Activated CD4-positive, alpha-beta T cell treated with anti-CD3 and anti-CD28 coated beads, Interleukin-2, amount 50 U/mL, for 24 hours (primary cell): ENCODE data around the gene STAT6.

ENCODE experiments used
- DNase-seq, 2 donors: peaks; one replicate each; pipeline ENCODE4 v3.0.0-alpha.2; 2020; ENCODE audit warnings: low read depth in 1 of 2, low spot score in 1 of 2

The STAT6 gene

GRCh38 chr12:57101892-57102695, 9.1 kb downstream of the STAT6 start:
- DNase-seq: no peak

GRCh38 chr12:57099766-57100165, 11.4 kb downstream of the STAT6 start:
- no peak for DNase-seq

DNA sequence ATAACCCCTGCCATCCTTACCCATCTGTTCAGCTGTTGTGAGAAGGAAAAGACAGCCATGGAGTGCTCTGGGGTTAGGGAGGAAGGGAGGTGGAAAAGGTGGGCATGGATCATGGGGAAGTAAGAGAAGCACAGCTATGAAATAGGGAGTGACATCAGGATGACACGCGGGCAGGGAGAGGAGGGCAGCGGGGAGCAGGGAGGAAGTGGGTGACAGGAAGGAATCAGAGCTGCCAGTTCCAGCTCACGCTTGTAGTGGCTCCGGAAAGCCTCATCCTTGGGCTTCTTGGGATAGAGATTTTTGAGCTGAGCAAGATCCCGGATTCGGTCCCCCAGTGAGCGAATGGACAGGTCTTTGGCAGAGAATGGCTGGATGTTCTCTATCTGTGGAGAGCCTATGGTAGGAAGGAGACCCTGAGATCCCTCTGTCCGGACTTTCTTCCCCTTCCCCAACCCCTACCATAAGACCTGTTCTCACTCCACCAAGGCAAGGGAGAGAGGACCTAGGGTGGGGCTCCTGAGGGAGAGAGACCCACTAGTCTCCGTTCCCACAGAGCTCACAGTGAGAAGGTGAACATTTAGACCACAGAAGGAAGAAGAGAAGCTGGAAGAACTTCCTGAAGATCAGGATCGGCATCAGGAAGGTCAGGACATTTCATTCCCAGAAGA, 12.0 kb downstream of the STAT6 start:
- DNase-seq: no peak

- DNase-seq: no peak
These were observed 12.6 kb downstream of the STAT6 start for GRCh38 chr12:57098546-57098945.

DNA sequence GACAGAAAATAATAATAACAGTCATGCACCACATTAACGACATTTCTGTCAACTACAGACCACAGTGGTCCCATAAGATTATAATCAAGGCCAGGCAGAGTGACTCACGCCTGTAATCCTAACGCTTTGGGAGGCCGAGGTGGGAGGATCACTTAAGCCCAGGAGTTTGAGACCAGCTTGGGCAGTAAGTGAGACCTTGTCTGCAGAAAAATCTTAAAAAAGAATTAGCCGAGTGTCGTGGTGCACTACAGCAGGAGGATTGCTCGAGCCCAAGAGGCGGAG, 13.7 kb downstream of the STAT6 start:
- DNase-seq: no peak

DNA sequence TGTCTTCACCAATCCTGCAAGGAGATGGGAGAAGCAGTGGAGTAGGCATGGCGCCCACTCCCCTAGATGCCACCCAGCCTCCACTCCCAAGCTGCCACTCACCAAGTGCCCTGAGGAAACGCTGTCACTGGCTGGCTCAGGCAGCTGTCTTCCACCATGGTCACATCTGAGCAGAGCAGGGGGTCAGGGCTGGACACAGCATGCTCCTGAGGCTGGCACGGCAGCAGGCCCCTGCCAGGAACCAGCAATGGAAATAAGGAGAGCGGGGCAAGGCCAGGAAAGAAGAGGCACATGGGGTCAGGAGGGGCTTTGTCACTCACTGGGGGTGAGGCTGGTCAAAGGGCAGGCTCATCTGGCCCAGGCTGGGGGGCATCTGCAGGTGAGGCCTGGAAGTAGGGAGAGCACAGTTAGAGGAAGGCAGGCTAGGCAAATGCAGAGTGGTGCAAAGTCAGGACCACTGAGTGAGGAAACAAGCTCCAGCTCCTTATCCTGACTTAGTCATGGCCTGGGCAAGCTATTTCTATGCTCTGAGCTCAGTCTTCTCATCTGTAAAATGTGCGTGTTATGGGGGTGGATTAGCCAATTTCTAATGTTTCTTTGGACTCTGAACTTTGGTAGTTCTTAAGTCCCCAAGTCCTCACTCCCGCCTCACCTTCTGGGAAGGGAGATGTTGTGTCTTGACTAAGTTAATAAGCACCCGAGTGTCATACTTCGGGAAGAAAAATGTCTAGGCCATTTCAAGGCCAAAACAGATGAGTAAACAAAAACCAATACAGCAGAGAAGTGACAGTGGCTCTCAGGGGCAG, 14.2 kb downstream of the STAT6 start:
- no peak for DNase-seq

DNA sequence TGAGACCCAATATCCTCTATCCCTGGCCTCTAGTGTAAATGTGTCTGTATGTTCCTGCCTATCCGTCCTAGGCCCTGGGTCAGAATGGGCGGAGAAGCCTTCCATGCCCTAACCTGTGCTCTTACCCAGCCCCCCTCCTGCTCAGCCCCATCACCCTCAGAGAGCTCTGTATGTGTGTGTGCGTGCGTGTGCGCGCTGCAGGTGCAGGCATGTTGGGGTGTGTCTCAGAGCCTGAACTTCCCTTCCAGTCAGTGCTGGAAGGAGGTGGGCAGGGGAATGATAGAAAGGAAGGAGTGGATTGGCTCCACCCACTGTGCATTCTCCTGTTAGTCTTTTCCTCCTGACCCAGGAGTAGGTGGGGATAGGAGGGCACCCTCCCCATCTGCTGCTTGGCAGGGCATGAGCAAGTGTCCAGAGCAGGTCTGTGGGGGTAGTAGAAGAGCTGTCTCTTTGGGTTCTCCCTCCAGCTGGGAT, 15.0 kb downstream of the STAT6 start:
- no peak for DNase-seq

DNA sequence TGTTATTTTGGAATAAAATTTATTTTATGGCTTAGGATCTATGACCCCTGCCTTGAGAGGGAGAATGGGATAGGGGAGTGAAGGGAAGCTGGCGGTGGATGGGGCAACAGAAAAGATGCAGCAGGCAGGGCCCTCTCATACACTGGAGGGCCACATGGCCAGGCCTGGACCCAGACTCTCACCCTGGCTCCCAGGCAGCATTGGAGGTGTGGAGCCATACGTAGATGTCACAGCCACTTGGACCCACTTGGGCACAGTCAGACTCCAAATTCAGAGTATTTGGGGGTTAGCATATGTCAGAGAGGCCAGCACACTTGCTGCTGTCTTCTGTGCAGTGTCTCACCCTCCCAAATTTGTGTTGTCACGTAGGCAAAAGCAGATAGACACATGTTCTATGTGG, 15.7 kb downstream of the STAT6 start:
- DNase-seq: no peak

GRCh38 chr12:57094208-57095160, 16.7 kb downstream of the STAT6 start:
- DNase-seq: no peak

- peak; percentile 49 to 63 for DNase-seq
These were observed 17.6 kb downstream of the STAT6 start for GRCh38 chr12:57093415-57094207.

DNA sequence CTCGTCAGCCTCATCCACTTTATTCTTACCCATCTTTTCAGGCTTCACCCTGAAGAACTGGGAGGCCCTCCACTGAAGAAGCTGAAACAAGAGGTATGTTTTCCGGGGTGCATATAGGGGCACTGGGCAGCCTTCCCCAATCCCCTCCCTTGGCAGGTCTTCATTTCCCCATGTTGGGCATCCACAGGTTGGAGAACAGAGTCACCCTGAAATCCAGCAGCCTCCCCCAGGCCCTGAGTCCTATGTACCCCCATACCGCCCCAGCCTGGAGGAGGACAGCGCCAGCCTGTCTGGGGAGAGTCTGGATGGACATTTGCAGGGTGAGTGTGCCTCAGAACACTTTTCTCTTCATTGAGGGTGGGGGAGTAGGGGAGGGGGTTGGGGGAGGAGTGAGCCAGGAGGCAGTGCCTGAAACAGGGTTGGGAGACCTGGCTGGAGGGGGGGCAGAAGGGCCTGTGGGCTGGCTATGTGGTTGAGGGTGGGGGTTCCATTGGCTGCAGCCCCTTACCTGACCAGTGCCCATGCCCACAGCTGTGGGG, 18.2 kb downstream of the STAT6 start:
- DNase-seq: no peak

DNA sequence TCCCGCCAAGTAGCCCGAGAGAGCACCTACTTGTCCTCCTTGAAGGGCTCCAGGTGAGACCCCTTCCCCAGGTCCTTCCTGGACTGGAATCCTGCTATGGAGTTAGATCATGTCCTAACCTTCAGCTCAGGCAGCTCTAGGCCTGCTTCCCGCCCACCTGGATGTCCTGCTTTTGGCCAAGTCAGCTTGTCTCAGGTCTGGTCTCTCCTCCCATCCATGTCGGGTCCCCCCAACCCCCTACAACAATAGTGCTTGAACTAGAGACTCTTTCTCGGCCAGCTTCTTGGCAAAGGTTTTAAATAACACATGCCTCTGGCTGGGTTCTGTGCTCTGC, 18.7 kb downstream of the STAT6 start:
- no peak for DNase-seq

- no peak for DNase-seq
These were observed 19.3 kb downstream of the STAT6 start for GRCh38 chr12:57091638-57092528.

- DNase-seq: no peak
These were observed 20.1 kb downstream of the STAT6 start for GRCh38 chr12:57090924-57091637.

- DNase-seq: no peak
These were observed 20.7 kb downstream of the STAT6 start for GRCh38 chr12:57090490-57090889.

DNA sequence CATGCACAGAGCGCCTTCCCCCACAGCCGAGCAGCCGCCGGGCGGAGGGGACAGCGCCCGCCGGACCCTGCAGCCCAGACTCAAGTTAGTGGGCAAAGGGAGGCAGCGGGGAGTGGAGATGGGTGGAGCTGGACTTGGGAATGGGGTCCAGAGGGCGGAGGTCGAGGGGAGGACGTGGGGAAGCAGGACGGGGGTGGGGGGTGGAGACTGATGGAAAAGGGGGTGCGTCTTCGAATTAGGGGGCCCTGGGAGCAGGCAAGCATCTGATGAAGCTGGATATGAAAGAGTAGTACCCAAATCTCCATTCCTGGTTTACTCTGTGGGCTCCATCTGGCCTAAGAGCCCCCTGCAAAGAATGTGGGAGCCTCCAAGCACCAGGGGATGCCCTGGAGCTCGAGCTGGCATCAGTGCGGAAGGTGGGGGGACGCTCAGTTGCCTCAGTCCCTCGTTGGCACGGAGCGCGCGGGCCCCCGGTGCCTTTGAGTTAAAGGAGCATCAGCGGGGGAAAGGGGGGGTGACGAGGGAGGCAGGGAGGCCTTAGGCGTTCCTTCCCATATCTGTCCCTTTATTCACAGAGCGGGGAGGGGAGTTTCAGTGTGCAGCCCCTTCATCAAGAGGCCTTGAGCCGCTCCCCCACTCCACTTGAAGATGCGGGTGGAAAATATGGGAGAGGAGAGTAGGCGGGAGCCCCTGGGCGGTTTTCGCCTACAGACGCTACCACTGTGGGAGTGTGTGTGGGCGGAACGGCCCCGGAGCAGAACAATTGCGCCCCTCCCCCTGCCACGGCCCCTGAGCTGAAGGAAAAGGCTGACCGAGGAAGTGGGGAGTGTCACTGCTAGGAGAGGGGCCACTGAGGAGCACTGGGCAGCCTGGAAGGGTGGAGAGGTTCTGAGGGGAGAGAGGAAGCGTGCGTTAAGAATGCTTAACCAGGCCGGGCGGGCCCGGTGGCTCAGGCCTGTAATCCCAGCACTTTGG, 21.6 kb downstream of the STAT6 start:
- DNase-seq: no peak
